ENCODE data around the gene EME1.

The EME1 gene

GRCh38 chr17:50364715-50365114 lies 8.3 kb upstream of the EME1 start:
- Histone ChIP-seq H3K9ac (ENCODE audit: low read depth in 1 of 2, low read length in 2 of 2) (no peak overlapping the region), H3K36me3 (ENCODE audit: control insufficient read depth in 1 of 2, insufficient read depth in 2 of 2, low read length in 2 of 2) (peaks cover 18 to 50% of the 10 kb centered on the region in 2 donors), H3K9me3 (ENCODE audit: control insufficient read depth in 1 of 2, low read length in 2 of 2) (no peaks in the 10 kb centered on the region), H3K27me3 (ENCODE audit: control insufficient read depth in 1 of 2, insufficient read depth in 2 of 2, low read length in 2 of 2) (no peaks in the 10 kb centered on the region), H3K4me3 (ENCODE audit: low read depth in 1 of 2, low read length in 2 of 2) (no peak overlapping the region), H3K27ac (ENCODE audit: low read depth, low read length) (no peak overlapping the region), H3K4me1 (ENCODE audit: control insufficient read depth in 1 of 2, insufficient read depth in 2 of 2, low read length in 2 of 2) (peaks cover 7 to 12% of the 10 kb centered on the region in 2 donors)

DNA sequence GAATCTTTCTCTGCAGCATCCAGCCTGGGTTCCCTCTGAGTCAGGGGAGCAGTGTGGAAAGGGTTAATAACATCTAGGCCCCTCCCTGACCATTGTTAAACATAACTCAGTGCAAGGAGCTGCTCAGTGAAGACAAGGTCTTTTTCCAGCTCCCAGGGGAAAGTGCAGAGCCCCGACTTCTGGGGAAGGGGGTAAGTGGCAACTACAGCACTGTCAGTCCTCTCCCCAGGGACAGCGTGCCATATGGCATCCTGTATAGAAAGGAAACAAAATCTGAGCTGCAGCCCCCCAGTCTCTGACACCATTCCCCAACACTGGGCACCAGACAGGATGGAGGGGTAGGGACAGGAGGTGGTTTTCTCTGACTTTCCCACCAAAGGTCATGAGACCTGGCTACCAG lies 7.9 kb upstream of the EME1 start:
- Histone ChIP-seq H3K9me3 (ENCODE audit: control insufficient read depth in 1 of 2, low read length in 2 of 2) (no peaks in the 10 kb centered on the region), H3K27me3 (ENCODE audit: control insufficient read depth in 1 of 2, insufficient read depth in 2 of 2, low read length in 2 of 2) (no peaks in the 10 kb centered on the region), H3K9ac (ENCODE audit: low read depth in 1 of 2, low read length in 2 of 2) (no peak overlapping the region), H3K36me3 (ENCODE audit: control insufficient read depth in 1 of 2, insufficient read depth in 2 of 2, low read length in 2 of 2) (peaks cover 23 to 50% of the 10 kb centered on the region in 2 donors), H3K4me1 (ENCODE audit: control insufficient read depth in 1 of 2, insufficient read depth in 2 of 2, low read length in 2 of 2) (peaks cover 7 to 12% of the 10 kb centered on the region in 2 donors), H3K4me3 (ENCODE audit: low read depth in 1 of 2, low read length in 2 of 2) (no peak overlapping the region), H3K27ac (ENCODE audit: low read depth, low read length) (no peak overlapping the region)

DNA sequence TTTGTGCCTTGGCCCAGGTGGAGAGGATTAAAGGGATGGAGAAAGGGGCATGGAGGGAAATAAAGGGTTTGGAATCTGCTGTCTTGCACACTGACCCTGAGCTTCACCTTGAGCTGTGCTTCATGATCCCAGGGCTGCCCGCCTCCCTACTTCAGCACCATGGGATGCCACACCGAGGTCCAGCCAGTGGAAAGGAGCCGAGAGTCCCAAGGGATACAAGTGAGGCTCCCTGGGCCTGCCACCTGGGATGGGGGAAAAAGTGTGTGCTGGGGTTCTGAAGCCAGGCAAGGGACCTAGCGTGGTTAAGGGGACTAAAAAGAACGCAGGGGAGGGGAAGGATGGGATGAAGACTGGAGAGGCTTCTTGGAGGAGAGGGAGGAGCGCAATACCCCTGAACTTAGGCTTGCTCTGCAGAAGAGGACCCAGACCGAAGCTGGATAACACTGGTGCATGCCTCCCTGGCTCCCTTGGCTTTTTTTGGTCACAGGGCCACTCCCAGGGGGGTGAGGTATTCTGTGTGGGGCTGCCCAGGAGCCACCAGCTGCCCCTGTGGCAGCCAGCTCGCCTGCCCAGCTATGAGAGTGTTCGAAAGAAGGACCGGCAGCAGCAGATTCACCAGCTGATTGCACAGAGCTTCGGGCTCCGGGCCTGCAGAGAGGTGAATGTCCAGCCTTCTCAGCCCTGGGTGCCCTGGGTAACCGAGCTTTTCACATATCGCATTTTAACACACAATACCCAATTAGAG lies 7.2 kb upstream of the EME1 start:
- no peak overlapping the region for H3K4me3 ChIP-seq (ENCODE audit: low read depth in 1 of 2, low read length in 2 of 2)
- H3K27me3 ChIP-seq (ENCODE audit: control insufficient read depth in 1 of 2, insufficient read depth in 2 of 2, low read length in 2 of 2): no peaks in the 10 kb centered on the region
- H3K4me1 ChIP-seq (ENCODE audit: control insufficient read depth in 1 of 2, insufficient read depth in 2 of 2, low read length in 2 of 2): peaks cover 7 to 12% of the 10 kb centered on the region in 2 donors
- no peak overlapping the region for H3K9ac ChIP-seq (ENCODE audit: low read depth in 1 of 2, low read length in 2 of 2)
- H3K36me3 ChIP-seq (ENCODE audit: control insufficient read depth in 1 of 2, insufficient read depth in 2 of 2, low read length in 2 of 2): peaks cover 27 to 55% of the 10 kb centered on the region in 2 donors
- no peaks in the 10 kb centered on the region for H3K9me3 ChIP-seq (ENCODE audit: control insufficient read depth in 1 of 2, low read length in 2 of 2)
- H3K27ac ChIP-seq (ENCODE audit: low read depth, low read length): no peak overlapping the region

DNA sequence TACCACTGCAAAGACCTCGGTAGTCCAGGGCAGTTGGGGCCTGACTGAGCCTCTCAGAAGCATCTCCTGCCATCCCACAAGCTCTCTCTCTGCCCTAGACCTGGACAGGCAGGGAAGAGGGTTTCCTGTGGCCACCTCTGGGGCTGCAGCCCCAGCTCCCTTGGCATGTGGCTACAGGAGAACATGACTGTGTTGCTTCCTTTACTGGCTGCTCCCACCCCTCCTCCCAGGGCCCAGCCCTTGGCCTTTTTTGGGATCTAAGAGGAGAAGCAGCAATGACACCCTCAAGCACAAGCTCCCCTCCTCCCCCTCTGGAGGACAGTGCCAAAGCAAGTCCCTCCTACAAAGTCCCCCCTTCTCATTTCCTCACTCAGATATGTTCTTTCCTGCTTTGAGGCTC lies 5.6 kb upstream of the EME1 start:
- H3K9ac ChIP-seq (ENCODE audit: low read depth in 1 of 2, low read length in 2 of 2): no peak overlapping the region
- H3K27ac ChIP-seq (ENCODE audit: low read depth, low read length): no peak overlapping the region
- H3K4me1 ChIP-seq (ENCODE audit: control insufficient read depth in 1 of 2, insufficient read depth in 2 of 2, low read length in 2 of 2): peaks cover 13 to 19% of the 10 kb centered on the region in 2 donors
- H3K4me3 ChIP-seq (ENCODE audit: low read depth in 1 of 2, low read length in 2 of 2): no peak overlapping the region
- no peaks in the 10 kb centered on the region for H3K9me3 ChIP-seq (ENCODE audit: control insufficient read depth in 1 of 2, low read length in 2 of 2)
- H3K27me3 ChIP-seq (ENCODE audit: control insufficient read depth in 1 of 2, insufficient read depth in 2 of 2, low read length in 2 of 2): no peaks in the 10 kb centered on the region
- H3K36me3 ChIP-seq (ENCODE audit: control insufficient read depth in 1 of 2, insufficient read depth in 2 of 2, low read length in 2 of 2): peaks cover 27 to 56% of the 10 kb centered on the region in 2 donors

GRCh38 chr17:50370052-50370451 lies 3.0 kb upstream of the EME1 start:
- Histone ChIP-seq H3K4me3 (ENCODE audit: low read depth in 1 of 2, low read length in 2 of 2) (no peak overlapping the region), H3K36me3 (ENCODE audit: control insufficient read depth in 1 of 2, insufficient read depth in 2 of 2, low read length in 2 of 2) (peaks cover 27 to 50% of the 10 kb centered on the region in 2 donors), H3K9me3 (ENCODE audit: control insufficient read depth in 1 of 2, low read length in 2 of 2) (no peaks in the 10 kb centered on the region), H3K27me3 (ENCODE audit: control insufficient read depth in 1 of 2, insufficient read depth in 2 of 2, low read length in 2 of 2) (no peaks in the 10 kb centered on the region), H3K9ac (ENCODE audit: low read depth in 1 of 2, low read length in 2 of 2) (no peak overlapping the region), H3K4me1 (ENCODE audit: control insufficient read depth in 1 of 2, insufficient read depth in 2 of 2, low read length in 2 of 2) (peaks cover 17% of the 10 kb centered on the region in 2 donors), H3K27ac (ENCODE audit: low read depth, low read length) (no peak overlapping the region)

DNA sequence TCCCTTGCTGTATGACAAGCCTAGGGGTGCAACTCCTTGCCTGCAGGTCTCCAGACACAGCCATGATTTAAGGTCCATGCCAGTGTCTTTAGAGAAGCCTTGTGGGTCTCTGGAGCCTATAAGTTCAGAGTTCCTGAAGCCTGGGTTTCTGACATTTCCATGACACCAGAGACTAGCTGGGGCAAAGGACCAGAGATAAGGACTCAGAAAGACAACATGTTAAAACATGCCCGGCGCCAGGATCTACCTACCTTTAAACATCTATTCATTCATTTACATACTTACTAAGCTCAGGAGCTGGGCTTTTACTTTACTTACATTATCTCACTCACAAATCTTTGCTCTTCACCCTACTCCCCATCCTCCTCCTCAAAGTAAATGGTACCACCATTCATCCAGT lies 1.5 kb upstream of the EME1 start:
- peak overlapping the region in 1 of 2 donors; percentile 38 for H3K4me3 ChIP-seq (ENCODE audit: low read depth in 1 of 2, low read length in 2 of 2)
- H3K9ac ChIP-seq (ENCODE audit: low read depth in 1 of 2, low read length in 2 of 2): peak overlapping the region in 1 of 2 donors; percentile 85
- H3K27ac ChIP-seq (ENCODE audit: low read depth, low read length): no peak overlapping the region
- no peaks in the 10 kb centered on the region for H3K9me3 ChIP-seq (ENCODE audit: control insufficient read depth in 1 of 2, low read length in 2 of 2)
- no peaks in the 10 kb centered on the region for H3K27me3 ChIP-seq (ENCODE audit: control insufficient read depth in 1 of 2, insufficient read depth in 2 of 2, low read length in 2 of 2)
- peaks cover 23 to 42% of the 10 kb centered on the region in 2 donors for H3K36me3 ChIP-seq (ENCODE audit: control insufficient read depth in 1 of 2, insufficient read depth in 2 of 2, low read length in 2 of 2)
- peaks cover 17% of the 10 kb centered on the region in 2 donors for H3K4me1 ChIP-seq (ENCODE audit: control insufficient read depth in 1 of 2, insufficient read depth in 2 of 2, low read length in 2 of 2)

GRCh38 chr17:50372222-50372757 lies 739 bp upstream of the EME1 start:
- no peak overlapping the region for H3K27ac ChIP-seq (ENCODE audit: low read depth, low read length)
- peak overlapping the region; percentile 98 to 99 for H3K4me3 ChIP-seq (ENCODE audit: low read depth in 1 of 2, low read length in 2 of 2)
- peak overlapping the region; percentile 85 to 97 for H3K9ac ChIP-seq (ENCODE audit: low read depth in 1 of 2, low read length in 2 of 2)
- no peaks in the 10 kb centered on the region for H3K27me3 ChIP-seq (ENCODE audit: control insufficient read depth in 1 of 2, insufficient read depth in 2 of 2, low read length in 2 of 2)
- H3K4me1 ChIP-seq (ENCODE audit: control insufficient read depth in 1 of 2, insufficient read depth in 2 of 2, low read length in 2 of 2): peaks cover 17% of the 10 kb centered on the region in 2 donors
- no peaks in the 10 kb centered on the region for H3K9me3 ChIP-seq (ENCODE audit: control insufficient read depth in 1 of 2, low read length in 2 of 2)
- H3K36me3 ChIP-seq (ENCODE audit: control insufficient read depth in 1 of 2, insufficient read depth in 2 of 2, low read length in 2 of 2): peaks cover 21 to 34% of the 10 kb centered on the region in 2 donors

DNA sequence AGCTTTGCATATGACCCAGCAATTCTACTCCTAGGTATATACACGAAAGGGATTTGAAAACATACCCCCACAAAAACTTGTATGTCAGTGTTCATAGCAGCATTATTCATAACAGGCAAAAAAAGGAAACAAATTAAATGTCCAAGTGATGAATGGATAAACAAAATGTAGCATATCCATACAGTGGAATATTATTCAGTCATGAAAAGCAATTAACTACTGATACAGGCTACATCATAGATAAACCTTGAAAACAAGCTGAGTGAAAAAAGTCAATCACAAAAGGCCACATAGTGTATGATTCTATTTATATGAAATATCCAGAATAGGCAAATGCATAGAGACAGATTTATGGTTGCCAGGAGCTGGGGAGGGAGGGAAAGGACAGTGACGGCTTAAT lies 676 bp downstream of the EME1 start:
- no peak overlapping the region for H3K27ac ChIP-seq (ENCODE audit: low read depth, low read length)
- H3K9me3 ChIP-seq (ENCODE audit: control insufficient read depth in 1 of 2, low read length in 2 of 2): no peaks in the 10 kb centered on the region
- peaks cover 17% of the 10 kb centered on the region in 2 donors for H3K4me1 ChIP-seq (ENCODE audit: control insufficient read depth in 1 of 2, insufficient read depth in 2 of 2, low read length in 2 of 2)
- no peak overlapping the region for H3K9ac ChIP-seq (ENCODE audit: low read depth in 1 of 2, low read length in 2 of 2)
- H3K36me3 ChIP-seq (ENCODE audit: control insufficient read depth in 1 of 2, insufficient read depth in 2 of 2, low read length in 2 of 2): peaks cover 15 to 23% of the 10 kb centered on the region in 2 donors
- H3K27me3 ChIP-seq (ENCODE audit: control insufficient read depth in 1 of 2, insufficient read depth in 2 of 2, low read length in 2 of 2): no peaks in the 10 kb centered on the region
- peak overlapping the region; percentile 98 to 99 for H3K4me3 ChIP-seq (ENCODE audit: low read depth in 1 of 2, low read length in 2 of 2)

DNA sequence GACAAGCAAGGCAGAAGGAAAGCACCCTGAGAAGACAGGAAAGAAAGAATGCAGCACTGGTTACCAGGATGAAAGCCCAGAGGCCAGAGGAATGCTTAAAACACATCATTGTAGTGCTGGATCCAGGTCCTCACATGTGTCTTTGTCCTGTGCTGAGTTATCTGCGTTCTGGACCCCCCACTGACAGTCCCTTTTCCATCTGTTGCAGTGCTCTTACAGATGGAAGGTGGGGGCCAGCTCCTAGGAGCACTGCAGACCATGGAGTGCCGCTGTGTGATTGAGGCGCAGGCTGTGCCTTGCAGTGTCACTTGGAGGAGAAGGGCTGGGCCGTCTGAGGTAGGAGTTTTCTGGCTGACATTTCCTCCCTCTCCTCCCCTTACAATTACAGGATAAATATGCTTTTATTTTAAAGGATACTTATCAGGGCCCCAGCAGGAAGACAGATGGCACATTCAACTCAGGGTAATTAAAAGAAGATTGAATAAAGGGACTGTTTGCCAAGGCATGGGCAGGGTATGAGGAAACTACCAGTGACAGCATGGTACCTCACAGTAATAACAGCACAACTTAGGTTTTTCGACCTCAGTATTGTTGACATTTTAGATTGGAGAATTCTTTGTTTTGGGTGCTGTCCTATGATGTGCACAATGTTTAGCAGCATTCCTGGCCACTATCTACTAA lies 3.0 kb downstream of the EME1 start:
- Histone ChIP-seq H3K27ac (ENCODE audit: low read depth, low read length) (no peak overlapping the region), H3K27me3 (ENCODE audit: control insufficient read depth in 1 of 2, insufficient read depth in 2 of 2, low read length in 2 of 2) (no peaks in the 10 kb centered on the region), H3K9ac (ENCODE audit: low read depth in 1 of 2, low read length in 2 of 2) (no peak overlapping the region)

More for the DNA sequence above, 3.0 kb downstream of the EME1 start:
- Histone ChIP-seq H3K4me1 (ENCODE audit: control insufficient read depth in 1 of 2, insufficient read depth in 2 of 2, low read length in 2 of 2) (peaks cover 17% of the 10 kb centered on the region in 2 donors), H3K9me3 (ENCODE audit: control insufficient read depth in 1 of 2, low read length in 2 of 2) (no peaks in the 10 kb centered on the region), H3K4me3 (ENCODE audit: low read depth in 1 of 2, low read length in 2 of 2) (no peak overlapping the region), H3K36me3 (ENCODE audit: control insufficient read depth in 1 of 2, insufficient read depth in 2 of 2, low read length in 2 of 2) (peaks cover 11 to 15% of the 10 kb centered on the region in 2 donors)

Measured in duodenal mucosa (tissue), 2 donors.